Astrocyte (in vitro differentiated cells and primary cell): Measurements from ENCODE around the gene GLRX2. TPM values are rescaled to one million over a fixed set of nuclear protein-coding genes. Genes with fewer than 3 reads are reported as not detected.

ENCODE experiments used
- DNase-seq: peaks from one replicate; pipeline ENCODE4 v3.0.0-alpha.2; 2010; ENCODE audit warnings: low read depth
- FAIRE-seq: peaks from 2 replicates; lab custom pipeline; 2011; peaks lifted over from hg19 to GRCh38; lab: Jason Lieb, UNC
- H2AFZ ChIP-seq: 2 replicates; pipeline ENCODE4 v1.6.0; 2012; ENCODE audit warnings: low read depth, low read length, inconsistent platforms
- H3K27ac ChIP-seq: 2 replicates; pipeline ENCODE4 v1.5.1; 2011; ENCODE audit warnings: low read depth, low read length, inconsistent platforms
- H3K27me3 ChIP-seq: 2 replicates; pipeline ENCODE4 v1.6.0; 2011; ENCODE audit warnings: low read length, inconsistent platforms; ENCODE audit not compliant: insufficient read depth
- H3K36me3 ChIP-seq: 2 replicates; pipeline ENCODE4 v1.5.1; 2011; ENCODE audit warnings: low read length, inconsistent platforms; ENCODE audit not compliant: insufficient read depth
- H3K4me1 ChIP-seq: 2 replicates; pipeline ENCODE4 v1.5.1; 2011; ENCODE audit warnings: low read length, inconsistent platforms; ENCODE audit not compliant: insufficient read depth
- H3K4me2 ChIP-seq: 2 replicates; pipeline ENCODE4 v1.6.0; 2012; ENCODE audit warnings: low read length, inconsistent platforms
- H3K4me3 ChIP-seq: 2 replicates; pipeline ENCODE4 v1.5.1; 2011; ENCODE audit warnings: low read depth, mild to moderate bottlenecking, low read length, inconsistent platforms; ENCODE audit not compliant: insufficient read depth
- H3K79me2 ChIP-seq: 2 replicates; pipeline ENCODE4 v1.6.0; 2012; ENCODE audit warnings: mild to moderate bottlenecking, low read length, inconsistent platforms; ENCODE audit not compliant: insufficient read depth
- H3K9ac ChIP-seq: 2 replicates; pipeline ENCODE4 v1.6.0; 2012; ENCODE audit warnings: mild to moderate bottlenecking, low read length, inconsistent platforms
- H3K9me3 ChIP-seq: 2 replicates; pipeline ENCODE4 v1.5.1; 2012; ENCODE audit warnings: low read depth, mild to moderate bottlenecking, low read length, inconsistent platforms; ENCODE audit not compliant: insufficient read depth
- H4K20me1 ChIP-seq: 2 replicates; pipeline ENCODE4 v1.6.0; 2012; ENCODE audit warnings: low read length, inconsistent platforms; ENCODE audit not compliant: insufficient read depth
- H3K27ac Mint-ChIP-seq: one replicate; pipeline ENCODE4 v1.8.0; 2021; ENCODE audit warnings: mild to moderate bottlenecking, mixed read lengths; ENCODE audit not compliant: unreplicated experiment
- H3K27me3 Mint-ChIP-seq: one replicate; pipeline ENCODE4 v1.8.0; 2021; ENCODE audit warnings: low read depth, mixed read lengths; ENCODE audit not compliant: unreplicated experiment
- H3K36me3 Mint-ChIP-seq: one replicate; pipeline ENCODE4 v1.8.0; 2021; ENCODE audit warnings: low read depth, mixed read lengths; ENCODE audit not compliant: unreplicated experiment
- H3K4me1 Mint-ChIP-seq: one replicate; pipeline ENCODE4 v1.8.0; 2021; ENCODE audit warnings: low read depth, mixed read lengths; ENCODE audit not compliant: unreplicated experiment
- H3K4me3 Mint-ChIP-seq: one replicate; pipeline ENCODE4 v1.8.0; 2021; ENCODE audit warnings: mild to moderate bottlenecking, moderate library complexity, mixed read lengths; ENCODE audit not compliant: unreplicated experiment
- H3K9me3 Mint-ChIP-seq: one replicate; pipeline ENCODE4 v1.8.0; 2021; ENCODE audit warnings: mild to moderate bottlenecking, mixed read lengths; ENCODE audit not compliant: unreplicated experiment
- EZH2 ChIP-seq: IDR thresholded peaks from 2 replicates; pipeline ENCODE4 v1.6.1; 2012; ENCODE audit warnings: mild to moderate bottlenecking, low read length, inconsistent platforms; ENCODE audit not compliant: insufficient read depth
- total RNA-seq: library from RNA; stranded (reverse); gene quantifications from 2 replicates; pipeline ENCODE4 v1.2.1, GENCODE V29; 2021
- TF ChIP-seq, protein P1 (sequence below): IDR thresholded peaks from 2 replicates; pipeline ENCODE4 v1.5.1; 2011; ENCODE audit warnings: low read depth, mild to moderate bottlenecking, inconsistent platforms, low read length, moderate library complexity; ENCODE audit not compliant: insufficient read depth

The GLRX2 gene
- total RNA-seq, 1 donor from 2014 or later: 37.1 TPM

DNA sequence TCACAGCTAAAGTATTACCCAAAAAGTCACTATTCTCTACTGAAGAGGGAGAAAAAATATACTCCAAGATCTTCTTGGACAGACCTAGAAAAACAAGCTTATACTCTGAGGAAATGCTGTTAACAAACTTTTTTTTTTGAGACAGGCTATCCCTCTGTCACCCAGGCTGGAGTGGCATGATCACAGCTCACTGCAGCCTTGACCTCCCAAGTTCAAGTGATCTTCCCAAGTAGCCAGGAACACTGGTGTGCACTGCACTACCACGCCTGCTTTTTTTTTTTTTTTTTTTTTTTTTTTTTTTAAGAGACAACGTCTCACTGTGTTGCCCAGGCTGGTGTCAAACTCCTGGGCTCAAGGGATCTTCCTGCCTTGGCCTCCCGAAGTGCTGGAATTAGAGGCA is 17.3 kb downstream of the GLRX2 start:
- no peaks in the 10 kb centered on the region for H3K79me2 ChIP-seq
- no peaks in the 10 kb centered on the region for H3K4me1 Mint-ChIP-seq
- H3K27me3 ChIP-seq: no peaks in the 10 kb centered on the region
- H3K9me3 Mint-ChIP-seq: no peaks in the 10 kb centered on the region
- H2AFZ ChIP-seq: no peak overlapping the region
- H3K9ac ChIP-seq: no peak overlapping the region
- DNase-seq: no peak
- no peak overlapping the region for H3K4me3 Mint-ChIP-seq
- peaks cover 28% of the 10 kb centered on the region for H3K36me3 ChIP-seq
- H3K27ac ChIP-seq: no peak overlapping the region
- no peak overlapping the region for H3K4me3 ChIP-seq
- H3K36me3 Mint-ChIP-seq: peaks cover 1% of the 10 kb centered on the region
- H3K4me1 ChIP-seq: no peaks in the 10 kb centered on the region
- no peak overlapping the region for H3K27ac Mint-ChIP-seq
- H4K20me1 ChIP-seq: no peaks in the 10 kb centered on the region
- H3K27me3 Mint-ChIP-seq: no peaks in the 10 kb centered on the region
- no peaks in the 10 kb centered on the region for H3K9me3 ChIP-seq
- no peak for FAIRE-seq
- TF ChIP-seq, protein P1, sequence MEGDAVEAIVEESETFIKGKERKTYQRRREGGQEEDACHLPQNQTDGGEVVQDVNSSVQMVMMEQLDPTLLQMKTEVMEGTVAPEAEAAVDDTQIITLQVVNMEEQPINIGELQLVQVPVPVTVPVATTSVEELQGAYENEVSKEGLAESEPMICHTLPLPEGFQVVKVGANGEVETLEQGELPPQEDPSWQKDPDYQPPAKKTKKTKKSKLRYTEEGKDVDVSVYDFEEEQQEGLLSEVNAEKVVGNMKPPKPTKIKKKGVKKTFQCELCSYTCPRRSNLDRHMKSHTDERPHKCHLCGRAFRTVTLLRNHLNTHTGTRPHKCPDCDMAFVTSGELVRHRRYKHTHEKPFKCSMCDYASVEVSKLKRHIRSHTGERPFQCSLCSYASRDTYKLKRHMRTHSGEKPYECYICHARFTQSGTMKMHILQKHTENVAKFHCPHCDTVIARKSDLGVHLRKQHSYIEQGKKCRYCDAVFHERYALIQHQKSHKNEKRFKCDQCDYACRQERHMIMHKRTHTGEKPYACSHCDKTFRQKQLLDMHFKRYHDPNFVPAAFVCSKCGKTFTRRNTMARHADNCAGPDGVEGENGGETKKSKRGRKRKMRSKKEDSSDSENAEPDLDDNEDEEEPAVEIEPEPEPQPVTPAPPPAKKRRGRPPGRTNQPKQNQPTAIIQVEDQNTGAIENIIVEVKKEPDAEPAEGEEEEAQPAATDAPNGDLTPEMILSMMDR: no peak
- no peak for TF ChIP-seq EZH2
- no peak overlapping the region for H3K4me2 ChIP-seq

DNA sequence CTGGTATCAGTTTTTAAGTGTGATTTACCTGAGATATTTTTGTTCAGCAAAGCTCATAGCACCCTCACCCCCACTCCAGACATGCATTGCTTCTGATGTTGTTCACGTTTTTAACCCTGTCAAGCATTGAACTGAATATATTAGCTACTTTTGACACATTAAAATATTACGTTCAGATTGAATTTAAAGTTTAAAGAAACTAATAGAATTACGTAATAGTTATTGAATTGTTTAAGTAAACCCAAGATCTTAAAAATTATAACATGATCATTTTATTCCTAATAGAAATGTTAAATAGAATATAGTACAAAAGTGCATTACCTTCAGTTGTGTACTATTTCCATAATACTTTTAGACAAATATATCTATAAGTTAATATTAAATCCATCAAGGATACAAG is 18.9 kb downstream of the GLRX2 start:
- H3K79me2 ChIP-seq: no peaks in the 10 kb centered on the region
- H2AFZ ChIP-seq: no peak overlapping the region
- FAIRE-seq: no peak
- no peaks in the 10 kb centered on the region for H3K4me1 Mint-ChIP-seq
- no peaks in the 10 kb centered on the region for H3K9me3 Mint-ChIP-seq
- no peak overlapping the region for H3K4me3 Mint-ChIP-seq
- no peaks in the 10 kb centered on the region for H4K20me1 ChIP-seq
- no peaks in the 10 kb centered on the region for H3K27me3 ChIP-seq
- no peak overlapping the region for H3K4me3 ChIP-seq
- no peak overlapping the region for H3K4me2 ChIP-seq
- H3K27me3 Mint-ChIP-seq: no peaks in the 10 kb centered on the region
- TF ChIP-seq, protein P1: no peak
- TF ChIP-seq EZH2: no peak
- H3K27ac Mint-ChIP-seq: no peak overlapping the region
- DNase-seq: no peak
- H3K9ac ChIP-seq: no peak overlapping the region
- peaks cover 3% of the 10 kb centered on the region for H3K36me3 Mint-ChIP-seq
- H3K36me3 ChIP-seq: peaks cover 38% of the 10 kb centered on the region
- no peaks in the 10 kb centered on the region for H3K9me3 ChIP-seq
- no peaks in the 10 kb centered on the region for H3K4me1 ChIP-seq
- H3K27ac ChIP-seq: no peak overlapping the region

DNA sequence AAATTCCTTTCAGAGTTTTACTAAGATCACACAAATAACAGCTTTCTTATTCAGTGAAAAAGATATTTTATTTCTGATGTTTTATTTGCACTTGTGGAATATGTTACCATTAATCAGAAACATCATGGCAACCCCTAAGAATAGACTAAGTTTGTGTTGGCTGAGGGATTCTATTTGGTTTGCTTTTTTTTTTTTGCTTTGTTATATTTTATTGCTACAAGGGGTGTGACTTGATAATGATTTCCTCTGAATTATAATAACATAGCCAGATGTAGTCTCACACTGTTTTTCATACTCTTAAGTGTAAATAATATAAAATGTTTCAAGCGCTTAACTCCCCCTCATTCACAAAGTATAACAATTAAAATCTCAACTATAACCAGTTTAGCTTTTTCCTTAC is 20.0 kb downstream of the GLRX2 start:
- H3K4me3 Mint-ChIP-seq: no peak overlapping the region
- H3K27me3 ChIP-seq: no peaks in the 10 kb centered on the region
- no peak overlapping the region for H3K9ac ChIP-seq
- no peak overlapping the region for H3K4me2 ChIP-seq
- H3K27me3 Mint-ChIP-seq: no peaks in the 10 kb centered on the region
- no peaks in the 10 kb centered on the region for H4K20me1 ChIP-seq
- no peak overlapping the region for H2AFZ ChIP-seq
- H3K4me1 Mint-ChIP-seq: no peaks in the 10 kb centered on the region
- H3K36me3 Mint-ChIP-seq: peaks cover 6% of the 10 kb centered on the region
- H3K36me3 ChIP-seq: peaks cover 40% of the 10 kb centered on the region
- H3K9me3 Mint-ChIP-seq: no peaks in the 10 kb centered on the region
- H3K4me3 ChIP-seq: no peak overlapping the region
- no peaks in the 10 kb centered on the region for H3K4me1 ChIP-seq
- no peak overlapping the region for H3K27ac Mint-ChIP-seq
- no peak overlapping the region for H3K27ac ChIP-seq
- no peak for TF ChIP-seq EZH2
- TF ChIP-seq, protein P1: no peak
- H3K9me3 ChIP-seq: no peaks in the 10 kb centered on the region
- H3K79me2 ChIP-seq: no peaks in the 10 kb centered on the region
- no peak for DNase-seq
- FAIRE-seq: no peak
